Inflammatory macrophage treated with lipopolysaccharide for 4 hours (primary cell): Measurements from ENCODE around the gene WDR91.

Source experiments
- DNase-seq: peaks from one replicate; pipeline ENCODE4 v3.0.0-alpha.2; 2020

The WDR91 gene

GRCh38 chr7:135197343-135197742 lies 14.0 kb downstream of the WDR91 start:
- no peak for DNase-seq

- DNase-seq: no peak
Observed at GRCh38 chr7:135195968-135196629, 15.2 kb downstream of the WDR91 start.

- no peak for DNase-seq
Observed at GRCh38 chr7:135195156-135195555, 16.2 kb downstream of the WDR91 start.

- DNase-seq: no peak
Observed at GRCh38 chr7:135194494-135195095, 16.7 kb downstream of the WDR91 start.

- DNase-seq: no peak
Observed at GRCh38 chr7:135193615-135194081, 17.7 kb downstream of the WDR91 start.

GRCh38 chr7:135192914-135193536 lies 18.3 kb downstream of the WDR91 start:
- no peak for DNase-seq

- DNase-seq: no peak
Observed at GRCh38 chr7:135190703-135191102, 20.6 kb downstream of the WDR91 start.

GRCh38 chr7:135189961-135190360 lies 21.4 kb downstream of the WDR91 start:
- DNase-seq: no peak

GRCh38 chr7:135189221-135189662 lies 22.1 kb downstream of the WDR91 start:
- no peak for DNase-seq

- no peak for DNase-seq
Observed at GRCh38 chr7:135188298-135188984, 22.9 kb downstream of the WDR91 start.

- DNase-seq: no peak
Observed at GRCh38 chr7:135186841-135187253, 24.5 kb downstream of the WDR91 start.

- DNase-seq: no peak
Observed at GRCh38 chr7:135186261-135186540, 25.1 kb downstream of the WDR91 start.

GRCh38 chr7:135185471-135186260 lies 25.7 kb downstream of the WDR91 start:
- DNase-seq: no peak

GRCh38 chr7:135184254-135184841 lies 27.0 kb downstream of the WDR91 start:
- DNase-seq: no peak

- DNase-seq: no peak
Observed at GRCh38 chr7:135183478-135183877, 27.8 kb downstream of the WDR91 start.

GRCh38 chr7:135181929-135182678 lies 29.2 kb downstream of the WDR91 start:
- no peak for DNase-seq

- no peak for DNase-seq
Observed at GRCh38 chr7:135181261-135181928, 29.9 kb downstream of the WDR91 start.

- no peak for DNase-seq
Observed at GRCh38 chr7:135180122-135180521, 31.2 kb downstream of the WDR91 start.

GRCh38 chr7:135179321-135179925 lies 31.9 kb downstream of the WDR91 start:
- no peak for DNase-seq

GRCh38 chr7:135178364-135178763 lies 33.0 kb downstream of the WDR91 start:
- no peak for DNase-seq
